ENCODE results near the gene PSTPIP2. TPM values are rescaled to one million over a fixed set of nuclear protein-coding genes. Genes with fewer than 3 reads are reported as not detected.

The PSTPIP2 gene
- total RNA-seq, 1 experiment from 2014 or later: 3.3 TPM

DNA sequence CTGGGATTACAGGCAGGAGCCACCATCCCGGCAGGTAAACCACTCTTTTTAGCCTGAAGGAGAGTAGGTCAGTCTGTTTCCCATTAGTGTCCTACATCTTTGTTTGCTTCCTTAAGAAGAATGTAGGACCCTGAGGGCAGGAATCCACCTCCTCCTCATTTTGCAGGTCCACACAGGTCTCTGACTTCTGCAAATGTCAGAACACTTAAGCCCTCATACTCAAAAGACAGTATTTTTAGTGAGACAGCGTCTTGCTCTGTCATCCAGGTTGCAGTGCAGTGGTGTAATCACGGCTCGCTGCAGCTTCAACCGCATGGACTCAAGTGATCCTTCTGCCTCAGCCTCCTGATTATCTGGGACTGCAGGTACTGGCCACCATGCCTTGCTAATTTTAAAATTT is 9.3 kb downstream of the PSTPIP2 start:
- Histone ChIP-seq H3K4ac (ENCODE audit: low read depth, low read length) (no peak overlapping the region), H3T11ph (ENCODE audit: low read length) (no peak overlapping the region), H2BK12ac (ENCODE audit: insufficient read length, low read depth, low read length) (no peak overlapping the region), H3K9ac (ENCODE audit: extremely low read depth, insufficient read length, low read length) (no peak overlapping the region), H3K27ac (ENCODE audit: insufficient read length, low read depth, low read length) (no peak overlapping the region), H3K56ac (ENCODE audit: insufficient read length, low read depth, low read length) (no peak overlapping the region), H2BK5ac (ENCODE audit: insufficient read length, low read length) (no peak overlapping the region), H3K4me1 (ENCODE audit: insufficient read depth, low read length) (no peaks in the 10 kb centered on the region), H2BK15ac (ENCODE audit: low read depth, low read length) (no peak overlapping the region), H3K79me1 (ENCODE audit: insufficient read depth, low read depth, low read length, poor library complexity, severe bottlenecking) (no peaks in the 10 kb centered on the region), H3K14ac (ENCODE audit: insufficient read depth, low read length) (no peak overlapping the region), H2BK120ac (ENCODE audit: low read depth, low read length, poor library complexity, severe bottlenecking) (no peak overlapping the region), H3K27me3 (ENCODE audit: insufficient read depth, low read length) (no peaks in the 10 kb centered on the region), H4K91ac (ENCODE audit: insufficient read length, low read depth, low read length) (no peak overlapping the region), H3K79me2 (ENCODE audit: insufficient read depth, low read length) (no peaks in the 10 kb centered on the region), H2BK20ac (ENCODE audit: low read depth, low read length, poor library complexity, severe bottlenecking) (no peak overlapping the region), H3K18ac (ENCODE audit: insufficient read length, low read depth, low read length) (no peak overlapping the region), H2AFZ (ENCODE audit: low read length) (no peak overlapping the region), H2AK5ac (ENCODE audit: insufficient read length, low read length) (no peak overlapping the region), H4K20me1 (ENCODE audit: control insufficient read depth, insufficient read depth, insufficient read length) (no peaks in the 10 kb centered on the region), H3K9me3 (ENCODE audit: control insufficient read depth, low read depth, low read length) (no peaks in the 10 kb centered on the region), H3K23me2 (ENCODE audit: insufficient read length, low read depth, low read length, poor library complexity, severe bottlenecking) (no peaks in the 10 kb centered on the region), H4K5ac (ENCODE audit: insufficient read length, low read depth, low read length) (no peak overlapping the region), H3K23ac (ENCODE audit: insufficient read length, low read depth, low read length) (no peak overlapping the region), H3K4me2 (ENCODE audit: insufficient read depth, insufficient read length, low read length) (no peak overlapping the region), H4K8ac (replicated peaks; ENCODE audit: insufficient read length, low read depth, low read length) (no peak overlapping the region)
- no peak for DNase-seq
- TF ChIP-seq, protein P1, sequence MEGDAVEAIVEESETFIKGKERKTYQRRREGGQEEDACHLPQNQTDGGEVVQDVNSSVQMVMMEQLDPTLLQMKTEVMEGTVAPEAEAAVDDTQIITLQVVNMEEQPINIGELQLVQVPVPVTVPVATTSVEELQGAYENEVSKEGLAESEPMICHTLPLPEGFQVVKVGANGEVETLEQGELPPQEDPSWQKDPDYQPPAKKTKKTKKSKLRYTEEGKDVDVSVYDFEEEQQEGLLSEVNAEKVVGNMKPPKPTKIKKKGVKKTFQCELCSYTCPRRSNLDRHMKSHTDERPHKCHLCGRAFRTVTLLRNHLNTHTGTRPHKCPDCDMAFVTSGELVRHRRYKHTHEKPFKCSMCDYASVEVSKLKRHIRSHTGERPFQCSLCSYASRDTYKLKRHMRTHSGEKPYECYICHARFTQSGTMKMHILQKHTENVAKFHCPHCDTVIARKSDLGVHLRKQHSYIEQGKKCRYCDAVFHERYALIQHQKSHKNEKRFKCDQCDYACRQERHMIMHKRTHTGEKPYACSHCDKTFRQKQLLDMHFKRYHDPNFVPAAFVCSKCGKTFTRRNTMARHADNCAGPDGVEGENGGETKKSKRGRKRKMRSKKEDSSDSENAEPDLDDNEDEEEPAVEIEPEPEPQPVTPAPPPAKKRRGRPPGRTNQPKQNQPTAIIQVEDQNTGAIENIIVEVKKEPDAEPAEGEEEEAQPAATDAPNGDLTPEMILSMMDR (conservative IDR thresholded peaks at IDR 0.05): no peak
- Mint-ChIP-seq H3K9me3 (0 out of 5 replicates have a peak, but pooled peaks cover 0 to 1% of the 10 kb centered on the region in 2 experiments), H3K36me3 (ENCODE audit: insufficient read depth in 1 of 3, low read depth in 3 of 3) (no peaks in the 10 kb centered on the region), H3K27me3 (ENCODE audit: low read depth) (no peaks in the 10 kb centered on the region), H3K4me1 (peaks cover 0 to 5% of the 10 kb centered on the region in 2 experiments; a peak in 2 of 4 replicates), H3K27ac (no peak overlapping the region), H3K4me3 (no peak overlapping the region)
- WGBS (ENCODE audit: extremely low coverage, insufficient read length, low lambda C conversion rate): no CpG with 5 or more reads among the region's 5 CpGs
